Body of pancreas (tissue), 4 donors: Measurements from ENCODE around the gene LCK.

Experiments
- POLR2A ChIP-seq, 3 donors: fragments of 450-650 bp; IDR thresholded peaks; one replicate each; pipeline ENCODE4 v1.6.1; 2016; ENCODE audit warnings: antibody characterized with exemption in 3 of 3, mild to moderate bottlenecking in 2 of 3
- TF ChIP-seq, protein P1 (sequence below), 7 experiments: fragments of 450-650 bp in 4 of 7; fragments of 200-600 bp in 3 of 7; sonication (generic) in 3 of 7; IDR thresholded peaks; one replicate each; pipeline ENCODE4 v1.5.1; 2016 to 2019; ENCODE audit warnings: antibody characterized with exemption in 7 of 7

DNA sequence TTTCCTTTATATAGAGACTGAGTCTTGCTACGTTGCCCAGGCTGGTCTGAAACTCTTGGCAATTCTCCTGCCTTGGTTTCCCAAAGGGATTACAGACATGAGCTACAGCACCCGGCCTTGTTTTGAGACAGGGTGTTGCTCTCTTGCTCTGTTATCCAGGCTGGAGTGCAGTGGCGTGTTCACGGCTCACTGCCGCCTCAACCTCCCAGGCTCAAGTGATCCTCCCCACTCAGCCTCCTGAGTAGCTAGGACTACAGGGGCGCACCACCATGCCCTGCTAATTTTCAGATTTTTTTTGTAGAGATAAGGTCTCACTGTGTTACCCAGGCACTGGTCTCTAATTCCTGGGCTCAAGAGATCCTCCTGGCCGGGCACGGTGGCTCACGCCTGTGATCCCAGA is 14.8 kb downstream of the LCK start:
- TF ChIP-seq, protein P1, sequence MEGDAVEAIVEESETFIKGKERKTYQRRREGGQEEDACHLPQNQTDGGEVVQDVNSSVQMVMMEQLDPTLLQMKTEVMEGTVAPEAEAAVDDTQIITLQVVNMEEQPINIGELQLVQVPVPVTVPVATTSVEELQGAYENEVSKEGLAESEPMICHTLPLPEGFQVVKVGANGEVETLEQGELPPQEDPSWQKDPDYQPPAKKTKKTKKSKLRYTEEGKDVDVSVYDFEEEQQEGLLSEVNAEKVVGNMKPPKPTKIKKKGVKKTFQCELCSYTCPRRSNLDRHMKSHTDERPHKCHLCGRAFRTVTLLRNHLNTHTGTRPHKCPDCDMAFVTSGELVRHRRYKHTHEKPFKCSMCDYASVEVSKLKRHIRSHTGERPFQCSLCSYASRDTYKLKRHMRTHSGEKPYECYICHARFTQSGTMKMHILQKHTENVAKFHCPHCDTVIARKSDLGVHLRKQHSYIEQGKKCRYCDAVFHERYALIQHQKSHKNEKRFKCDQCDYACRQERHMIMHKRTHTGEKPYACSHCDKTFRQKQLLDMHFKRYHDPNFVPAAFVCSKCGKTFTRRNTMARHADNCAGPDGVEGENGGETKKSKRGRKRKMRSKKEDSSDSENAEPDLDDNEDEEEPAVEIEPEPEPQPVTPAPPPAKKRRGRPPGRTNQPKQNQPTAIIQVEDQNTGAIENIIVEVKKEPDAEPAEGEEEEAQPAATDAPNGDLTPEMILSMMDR (IDR thresholded peaks at IDR 0.05) = no peak
- TF ChIP-seq POLR2A (IDR thresholded peaks at IDR 0.05) = no peak
